GM18951 (cell line): ENCODE measurements around the gene FAM111A.

ENCODE experiments used
- POLR2A ChIP-seq: IDR thresholded peaks from 4 replicates; pipeline ENCODE4 v1.6.1; 2011; ENCODE audit warnings: mild to moderate bottlenecking; ENCODE audit not compliant: insufficient read length, insufficient read depth; ENCODE audit errors: extremely low read depth
- in situ Hi-C: fragments of 300-500 bp; cut with MboI; formaldehyde crosslinking; loops from one replicate; pipeline ENCODE4 v1.12.0; 2022; ENCODE audit warnings: low sequenced_read_pairs, mixed read lengths, inconsistent platforms; ENCODE audit not compliant: unreplicated experiment

FAM111A gene

GRCh38 chr11:59179121-59179520 is 36.5 kb downstream of the FAM111A start:
- TF ChIP-seq POLR2A = no peak
- in situ Hi-C loops = no loop called here

- TF ChIP-seq POLR2A = no peak
- in situ Hi-C loops = no loop called here
These were observed 37.6 kb downstream of the FAM111A start for GRCh38 chr11:59180168-59180776.

GRCh38 chr11:59180907-59181306 is 38.3 kb downstream of the FAM111A start:
- in situ Hi-C loops = no loop called here
- TF ChIP-seq POLR2A = no peak

GRCh38 chr11:59181746-59182456 is 39.2 kb downstream of the FAM111A start:
- no peak for TF ChIP-seq POLR2A
- in situ Hi-C loops = no loop called here

- in situ Hi-C loops = no loop called here
- no peak for TF ChIP-seq POLR2A
These were observed 39.9 kb downstream of the FAM111A start for GRCh38 chr11:59182457-59183151.

GRCh38 chr11:59183771-59184170 is 41.1 kb downstream of the FAM111A start:
- in situ Hi-C loops = no loop called here
- no peak for TF ChIP-seq POLR2A

GRCh38 chr11:59184691-59185339 is 42.2 kb downstream of the FAM111A start:
- in situ Hi-C loops = no loop called here
- TF ChIP-seq POLR2A = no peak

GRCh38 chr11:59185386-59185945 is 42.8 kb downstream of the FAM111A start:
- in situ Hi-C loops = no loop called here
- no peak for TF ChIP-seq POLR2A

GRCh38 chr11:59186130-59186594 is 43.5 kb downstream of the FAM111A start:
- in situ Hi-C loops = no loop called here
- TF ChIP-seq POLR2A = no peak

- TF ChIP-seq POLR2A = no peak
- in situ Hi-C loops = no loop called here
These were observed 44.4 kb downstream of the FAM111A start for GRCh38 chr11:59187035-59187434.

GRCh38 chr11:59187587-59187986 is 44.9 kb downstream of the FAM111A start:
- no peak for TF ChIP-seq POLR2A
- in situ Hi-C loops = no loop called here

GRCh38 chr11:59188954-59189353 is 46.3 kb downstream of the FAM111A start:
- in situ Hi-C loops = no loop called here
- TF ChIP-seq POLR2A = no peak

GRCh38 chr11:59189986-59190385 is 47.3 kb downstream of the FAM111A start:
- TF ChIP-seq POLR2A = no peak
- in situ Hi-C loops = loop anchor here (10.0 kb wide), 1 partner anchor 235 kb away; the partner anchor contains the start of gene OR5A2
